Pancreas (tissue), 10 donors: ENCODE results near the gene SPPL2A. TPM values are rescaled to one million over a fixed set of nuclear protein-coding genes. Genes with fewer than 3 reads are reported as not detected.

Source experiments
- ATAC-seq, 4 donors: fragments of 200-7000 bp; cut with Tn5 transposase; one replicate each; pipeline versions ENCODE4 v1.8.0 to v1.9.1; 2020; ENCODE audit warnings: mild to moderate bottlenecking in 4 of 4, moderate library complexity in 4 of 4
- DNase-seq, 6 donors: peaks; one replicate each; pipeline ENCODE4 v3.0.0-alpha.2; 2020
- FAIRE-seq: peaks from 2 replicates; lab custom pipeline; 2012; peaks lifted over from hg19 to GRCh38; lab: Jason Lieb, UNC
- H3K27ac ChIP-seq, 4 donors: fragments of 200-600 bp; sonication (generic); 1 replicate in 3 of 4; 2 replicates in 1 of 4; pipeline versions ENCODE4 v1.5.0 to v1.8.0; 2020
- H3K27me3 ChIP-seq, 4 donors: fragments of 200-600 bp; one replicate each; pipeline ENCODE4 v1.8.0; 2021
- H3K36me3 ChIP-seq, 3 donors: fragments of 200-600 bp; sonication (generic) in 1 of 3; one replicate each; pipeline versions ENCODE4 v1.5.0 to v1.8.0; 2020 to 2021
- H3K4me1 ChIP-seq, 3 donors: fragments of 200-600 bp; one replicate each; pipeline ENCODE4 v1.8.0; 2021
- H3K4me3 ChIP-seq, 4 donors: fragments of 200-600 bp; sonication (generic) in 2 of 4; one replicate each; pipeline versions ENCODE4 v1.5.0 to v1.8.0; 2020 to 2021
- H3K9me3 ChIP-seq, 4 donors: fragments of 200-600 bp; one replicate each; pipeline ENCODE4 v1.8.0; 2021
- CTCF ChIP-seq, 4 donors: fragments of 200-600 bp; sonication (generic) in 3 of 4; IDR thresholded peaks; one replicate each; pipeline versions ENCODE4 v1.5.0 to v1.8.0; 2021; ENCODE audit warnings: antibody characterized with exemption in 4 of 4
- WGBS, 2 donors: extraction: QIAGEN DNeasy Blood & Tissue Kit; methylation state at CpG; one replicate each; pipeline ENCODE4 v1.1.7; 2013; 5-methylcytosine and 5-hydroxymethylcytosine counted together
- intact Hi-C, 3 donors: fragments of 100-400 bp; cut with DNase I; formaldehyde crosslinking; loops; one replicate each; pipeline versions ENCODE4 v1.11.1 to v1.14.2; 2022
- polyA plus RNA-seq, 2 donors: library from polyadenylated mRNA; stranded (reverse); fragments of 200-250 nt; gene quantifications; one replicate each; pipeline ENCODE4 v1.2.3, GENCODE V29; 2013
- total RNA-seq, 6 donors: library from RNA; stranded (reverse); fragmentation: NEBNext Ultra II Directional in 4 of 6; extraction: Animal tissue kit (Norgen Biotek cat#: 25700) in 4 of 6; gene quantifications; one replicate each; pipeline versions ENCODE4 v1.2.1 to v1.2.4, GENCODE V29; 2021 to 2023
- donor health status: healthy with polysubstance abuse.
- donor health status: DM: no; HTN: no; CAD: no; lungs with moderate emphysema.
- donor health status: DM: no; HTN: no; CAD: no.
- donor health status: control.
- donor health status: control.
- donor health status: Bipolar disorder and iron deficiency.
- donor health status: DM: yes; HTN: yes; CAD: no.
- donor health status: DM: no; HTN: no; CAD: no.
- donor health status: DM: no; HTN: no; CAD: no.
- donor health status: DM: yes; HTN: yes; CAD: no.

SPPL2A gene
- total and polyA plus RNA-seq, 8 donors: 29.8 to 64.4 (median 45.2) TPM

GRCh38 chr15:50685976-50686468 is 79.5 kb downstream of the SPPL2A start:
- no peak for TF ChIP-seq CTCF (IDR thresholded peaks at IDR 0.05)
- 0% methylated on average over 30 of the region's 30 CpGs for WGBS, 2 donors
- intact Hi-C loops: loop anchor here in 1 of 3 donors (10.0 kb wide), 1 partner anchor 189 kb away; no protein-coding TSS in a partner anchor
- peak; percentile 76 to 87 (median 79) for ATAC-seq
- peak; percentile 55 to 86 (median 68) for DNase-seq
- Histone ChIP-seq H3K27me3 (no peaks in the 10 kb centered on the region), H3K9me3 (no peaks in the 10 kb centered on the region), H3K4me1 (peaks cover 0 to 10% (median 3%) of the 10 kb centered on the region in 3 donors), H3K4me3 (peak overlapping the region; percentile 74 to 97 (median 79)), H3K36me3 (no peaks in the 10 kb centered on the region), H3K27ac (peak overlapping the region; percentile 90 to 96 (median 94))
- no peak for FAIRE-seq

GRCh38 chr15:50685191-50685975 is 80.1 kb downstream of the SPPL2A start:
- Histone ChIP-seq H3K9me3 (no peaks in the 10 kb centered on the region), H3K4me1 (peaks cover 0 to 10% (median 3%) of the 10 kb centered on the region in 3 donors), H3K27ac (peak overlapping the region; percentile 90 to 96 (median 94)), H3K27me3 (no peaks in the 10 kb centered on the region), H3K36me3 (no peaks in the 10 kb centered on the region), H3K4me3 (peak overlapping the region; percentile 74 to 97 (median 79))
- ATAC-seq (no peak), DNase-seq (no peak), FAIRE-seq (no peak)
- WGBS, 2 donors: 55 to 58% methylated on average over 22 of the region's 22 CpGs
- intact Hi-C loops: loop anchor here in 1 of 3 donors (10.0 kb wide), 1 partner anchor 189 kb away; no protein-coding TSS in a partner anchor
- TF ChIP-seq CTCF (IDR thresholded peaks at IDR 0.05): no peak

GRCh38 chr15:50681467-50681866 is 84.0 kb downstream of the SPPL2A start:
- DNase-seq: no peak
- no peak for TF ChIP-seq CTCF (IDR thresholded peaks at IDR 0.05)
- Histone ChIP-seq H3K36me3 (no peaks in the 10 kb centered on the region), H3K4me3 (no peak overlapping the region), H3K9me3 (no peaks in the 10 kb centered on the region), H3K27me3 (no peaks in the 10 kb centered on the region), H3K27ac (no peak overlapping the region), H3K4me1 (peaks cover 0 to 10% (median 3%) of the 10 kb centered on the region in 3 donors)
- FAIRE-seq: no peak
- intact Hi-C loops: loop anchor here in 1 of 3 donors (10.0 kb wide), 1 partner anchor 193 kb away; no protein-coding TSS in a partner anchor
- no peak for ATAC-seq

GRCh38 chr15:50676799-50677483 is 88.6 kb downstream of the SPPL2A start:
- intact Hi-C loops: no loop called here
- Histone ChIP-seq H3K4me1 (peaks cover 0 to 4% (median 0%) of the 10 kb centered on the region in 3 donors), H3K4me3 (no peak overlapping the region), H3K36me3 (no peaks in the 10 kb centered on the region), H3K9me3 (no peaks in the 10 kb centered on the region), H3K27ac (no peak overlapping the region), H3K27me3 (no peaks in the 10 kb centered on the region)
- FAIRE-seq: no peak
- no peak for ATAC-seq
- no peak for TF ChIP-seq CTCF (IDR thresholded peaks at IDR 0.05)
- 74 to 76% methylated on average over 6 of the region's 6 CpGs for WGBS, 2 donors
- no peak for DNase-seq
